ENCODE measurements around the gene BCAS3.

BCAS3 gene

DNA sequence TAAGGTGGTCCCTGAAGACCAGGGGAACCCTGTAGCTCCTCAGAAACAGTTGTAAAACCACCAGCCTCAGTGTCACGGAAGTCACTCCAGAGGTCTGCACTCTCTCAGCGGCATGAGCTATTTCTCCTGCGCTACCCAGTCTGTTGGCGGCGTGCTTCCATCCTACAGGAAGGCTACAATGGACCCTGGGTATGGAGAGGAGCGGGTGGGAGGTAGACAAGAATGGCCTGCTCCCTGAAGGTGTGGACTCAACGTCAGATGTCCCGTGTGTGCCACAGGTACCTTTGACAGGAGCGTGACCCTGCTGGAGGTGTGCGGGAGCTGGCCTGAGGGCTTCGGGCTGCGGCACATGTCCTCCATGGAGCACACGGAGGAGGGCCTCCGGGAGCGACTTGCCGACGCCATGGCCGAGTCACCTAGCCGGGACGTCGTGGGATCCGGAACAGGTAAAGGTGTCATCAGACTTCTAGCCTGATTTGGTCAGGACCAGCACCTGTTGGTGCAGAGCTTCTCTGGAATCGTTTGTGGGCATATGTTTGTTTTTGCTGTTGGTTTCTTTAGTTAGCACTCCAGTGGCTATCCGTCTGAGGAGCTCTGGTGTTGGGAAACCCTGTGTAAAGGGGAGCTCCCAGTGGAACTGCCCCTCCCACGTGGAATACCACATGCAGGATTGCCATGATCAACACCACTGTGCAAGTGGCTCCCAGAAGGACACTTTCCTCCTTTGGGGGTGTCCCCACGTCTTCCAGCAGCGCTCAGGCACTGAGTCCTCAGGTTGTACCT, 690.6 kb downstream of the BCAS3 start:
- no peak overlapping the region for H3K4me3 ChIP-seq
- H3K27ac ChIP-seq = no peak overlapping the region
- H3K36me3 ChIP-seq = no peaks in the 10 kb centered on the region
- H4K20me1 ChIP-seq = no peaks in the 10 kb centered on the region
- H3K4me2 ChIP-seq = no peak overlapping the region
- no peaks in the 10 kb centered on the region for H3K4me1 ChIP-seq
- H3K27me3 ChIP-seq = no peaks in the 10 kb centered on the region
- no peak for TF ChIP-seq Cebpa-rat (IDR thresholded peaks at IDR 0.05)
- no peaks in the 10 kb centered on the region for H3K9me3 ChIP-seq
- no peak overlapping the region for H3K9ac ChIP-seq

DNA sequence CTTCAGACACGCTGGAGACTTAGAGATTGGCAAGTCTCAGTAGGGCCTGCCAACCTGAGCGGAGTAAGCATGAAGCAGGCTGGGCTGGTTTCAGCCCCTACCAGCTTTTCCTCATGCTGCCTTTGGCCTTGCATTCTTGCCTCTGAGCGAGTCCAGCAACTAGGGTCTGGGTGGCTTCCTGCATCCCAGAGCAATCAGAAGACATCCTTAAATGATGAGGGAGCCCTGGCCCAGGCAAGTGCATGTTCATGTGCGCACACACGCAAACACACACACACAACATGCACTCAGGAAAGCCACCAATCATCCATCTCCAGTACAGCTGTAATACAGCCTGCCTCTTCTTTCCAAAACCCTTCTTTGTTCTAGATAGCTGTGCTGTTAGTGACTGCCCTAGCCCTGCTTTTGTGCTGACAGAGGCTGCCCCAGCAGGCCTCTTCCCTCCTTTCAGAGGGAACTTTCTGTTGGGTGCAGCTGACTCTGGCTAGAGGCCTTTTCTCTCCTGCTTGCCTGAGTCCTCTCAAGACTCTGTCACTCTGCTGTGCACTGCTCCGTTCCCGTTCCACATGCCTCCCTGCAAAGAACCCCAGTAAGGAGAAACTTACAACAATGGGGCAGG, 691.3 kb downstream of the BCAS3 start:
- H4K20me1 ChIP-seq = no peaks in the 10 kb centered on the region
- H3K4me3 ChIP-seq = no peak overlapping the region
- no peak for TF ChIP-seq Cebpa-rat (IDR thresholded peaks at IDR 0.05)
- H3K9ac ChIP-seq = no peak overlapping the region
- H3K36me3 ChIP-seq = no peaks in the 10 kb centered on the region
- H3K27me3 ChIP-seq = no peaks in the 10 kb centered on the region
- no peaks in the 10 kb centered on the region for H3K9me3 ChIP-seq
- H3K4me1 ChIP-seq = peaks cover 3% of the 10 kb centered on the region
- H3K27ac ChIP-seq = no peak overlapping the region
- no peak overlapping the region for H3K4me2 ChIP-seq

DNA sequence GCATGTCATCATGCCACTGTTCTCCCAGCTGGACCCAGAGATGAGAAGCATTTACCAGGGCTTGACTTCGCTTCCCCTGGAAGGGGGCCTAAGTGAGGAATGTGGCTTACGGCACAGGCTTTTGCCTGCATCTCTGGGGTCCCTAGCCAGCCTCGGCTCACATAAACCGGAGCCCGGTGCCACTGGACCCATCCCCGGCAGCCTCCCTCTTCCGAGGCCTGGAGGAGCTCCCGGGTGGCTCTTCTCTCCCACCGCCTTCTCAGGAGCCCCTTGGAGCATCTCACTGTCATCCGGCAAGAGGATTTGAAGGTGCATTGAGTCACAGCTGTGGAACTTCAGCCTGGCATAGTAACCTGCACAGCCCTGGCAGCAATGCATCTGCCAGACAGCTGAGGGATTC, 692.1 kb downstream of the BCAS3 start:
- no peaks in the 10 kb centered on the region for H4K20me1 ChIP-seq
- H3K27ac ChIP-seq = no peak overlapping the region
- H3K27me3 ChIP-seq = no peaks in the 10 kb centered on the region
- TF ChIP-seq Cebpa-rat (IDR thresholded peaks at IDR 0.05) = no peak
- H3K36me3 ChIP-seq = no peaks in the 10 kb centered on the region
- peaks cover 9% of the 10 kb centered on the region for H3K4me1 ChIP-seq
- H3K4me3 ChIP-seq = no peak overlapping the region
- H3K9ac ChIP-seq = no peak overlapping the region
- no peaks in the 10 kb centered on the region for H3K9me3 ChIP-seq
- H3K4me2 ChIP-seq = no peak overlapping the region

DNA sequence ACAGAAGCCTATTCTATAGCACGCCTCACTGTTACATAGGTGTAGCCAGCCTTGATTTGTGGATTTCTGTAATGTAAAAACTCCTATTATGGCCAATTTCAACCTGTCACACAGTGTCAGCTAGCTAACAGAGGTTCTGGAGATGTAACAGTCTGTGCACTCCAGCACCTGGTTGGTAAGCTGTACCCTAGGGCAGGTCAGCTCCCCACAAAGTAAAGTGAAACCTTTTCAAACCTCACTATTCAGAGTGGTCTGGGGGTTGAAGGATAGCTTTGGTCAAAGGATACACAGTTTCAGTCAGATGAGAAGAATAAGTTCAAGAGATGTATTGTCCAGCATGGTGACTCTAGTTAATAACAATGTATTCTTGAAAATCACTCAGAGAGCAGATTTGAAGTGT, 693.5 kb downstream of the BCAS3 start:
- TF ChIP-seq Cebpa-rat (IDR thresholded peaks at IDR 0.05) = no peak
- no peak overlapping the region for H3K27ac ChIP-seq
- no peak overlapping the region for H3K4me2 ChIP-seq
- H3K9me3 ChIP-seq = no peaks in the 10 kb centered on the region
- H3K4me1 ChIP-seq = peaks cover 9% of the 10 kb centered on the region
- no peaks in the 10 kb centered on the region for H4K20me1 ChIP-seq
- no peaks in the 10 kb centered on the region for H3K27me3 ChIP-seq
- no peak overlapping the region for H3K9ac ChIP-seq
- H3K36me3 ChIP-seq = no peaks in the 10 kb centered on the region
- H3K4me3 ChIP-seq = no peak overlapping the region

DNA sequence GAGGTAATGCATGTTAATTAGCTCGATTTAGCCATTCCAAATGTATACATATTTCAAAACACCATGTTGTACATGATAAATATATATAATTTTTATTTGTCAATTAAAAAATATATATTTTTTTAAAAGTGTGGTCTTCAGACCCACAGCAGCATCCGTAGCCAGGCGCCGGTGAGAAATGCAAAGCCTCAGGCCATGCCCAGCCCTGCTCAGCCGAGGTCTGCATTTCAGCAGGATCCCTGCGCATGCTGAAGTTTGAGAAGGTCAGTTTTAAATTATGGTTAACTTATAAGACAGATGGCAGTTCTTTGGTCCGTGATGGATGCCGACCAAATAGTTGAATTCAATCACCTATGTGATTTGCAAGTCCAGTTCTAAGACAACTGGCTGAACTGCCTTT, 694.0 kb downstream of the BCAS3 start:
- no peak overlapping the region for H3K27ac ChIP-seq
- no peak for TF ChIP-seq Cebpa-rat (IDR thresholded peaks at IDR 0.05)
- H4K20me1 ChIP-seq = no peaks in the 10 kb centered on the region
- H3K9ac ChIP-seq = no peak overlapping the region
- H3K9me3 ChIP-seq = no peaks in the 10 kb centered on the region
- H3K4me3 ChIP-seq = no peak overlapping the region
- no peak overlapping the region for H3K4me2 ChIP-seq
- H3K36me3 ChIP-seq = no peaks in the 10 kb centered on the region
- H3K27me3 ChIP-seq = no peaks in the 10 kb centered on the region
- peaks cover 9% of the 10 kb centered on the region for H3K4me1 ChIP-seq

DNA sequence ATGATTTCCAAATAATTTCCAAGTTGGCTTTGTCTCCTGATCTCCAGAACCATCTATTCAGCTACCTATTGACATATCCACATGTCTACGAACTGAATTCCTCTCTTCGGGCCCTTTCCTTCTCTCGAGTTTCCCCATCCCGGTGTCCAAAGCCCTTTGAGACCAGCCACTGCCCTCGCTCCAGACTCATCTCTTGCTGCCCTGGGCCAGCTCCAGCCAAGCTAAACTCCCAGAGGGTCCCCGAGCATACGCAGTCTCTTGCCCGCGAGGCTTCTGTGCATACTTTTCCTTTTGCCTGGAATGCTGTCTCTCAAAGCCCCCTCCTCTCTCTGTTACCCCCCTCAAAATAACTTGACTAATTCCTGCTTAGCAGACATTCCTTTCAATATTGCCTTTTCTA, 694.8 kb downstream of the BCAS3 start:
- H3K27me3 ChIP-seq = no peaks in the 10 kb centered on the region
- H3K4me2 ChIP-seq = no peak overlapping the region
- no peaks in the 10 kb centered on the region for H3K36me3 ChIP-seq
- no peak overlapping the region for H3K27ac ChIP-seq
- TF ChIP-seq Cebpa-rat (IDR thresholded peaks at IDR 0.05) = no peak
- no peak overlapping the region for H3K9ac ChIP-seq
- no peaks in the 10 kb centered on the region for H4K20me1 ChIP-seq
- H3K9me3 ChIP-seq = no peaks in the 10 kb centered on the region
- peaks cover 9% of the 10 kb centered on the region for H3K4me1 ChIP-seq
- no peak overlapping the region for H3K4me3 ChIP-seq

DNA sequence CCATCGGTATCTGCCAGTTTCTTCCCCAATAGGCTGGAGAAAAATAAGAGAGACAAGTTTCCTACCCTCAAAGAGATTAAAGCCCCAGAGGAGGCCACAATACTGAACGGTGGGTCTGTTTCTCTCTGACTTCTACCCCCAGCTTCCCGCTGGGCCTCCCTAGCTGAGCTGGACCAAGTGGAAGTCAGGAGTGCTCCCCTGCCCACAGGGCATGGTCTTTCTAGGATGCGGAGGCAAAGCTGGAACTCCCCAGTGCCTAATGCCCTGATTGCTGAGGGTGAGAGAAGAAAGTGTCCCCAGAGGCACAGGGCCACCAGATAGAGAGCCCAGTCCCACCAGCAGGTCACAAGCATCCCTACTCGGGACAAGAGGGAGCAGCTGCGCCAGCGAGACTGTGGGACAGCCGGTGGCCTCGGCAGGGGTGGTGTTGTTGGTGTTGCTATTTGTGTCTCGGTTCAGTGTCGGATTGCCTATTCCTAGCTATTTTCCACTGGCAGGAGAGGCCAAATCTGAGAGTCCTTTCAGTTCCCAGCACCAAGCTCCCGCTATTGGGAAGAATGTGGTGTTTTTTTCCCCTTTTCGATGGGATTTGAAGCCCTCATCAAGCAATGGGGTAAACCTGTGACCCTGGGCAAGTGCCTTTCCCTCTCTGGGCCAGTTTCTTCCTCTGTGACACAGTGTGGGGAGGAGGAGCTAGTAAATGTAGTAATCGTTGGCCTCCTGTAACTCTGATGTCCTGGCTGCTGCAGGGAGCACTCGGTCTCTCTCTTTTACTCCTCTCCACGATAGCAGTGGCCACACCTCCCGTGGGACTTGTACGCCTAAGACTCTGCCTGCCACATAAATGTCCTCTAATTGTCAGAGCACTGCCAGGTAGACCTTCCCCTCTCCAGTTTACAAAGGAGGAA, 699.5 kb downstream of the BCAS3 start:
- no peak overlapping the region for H3K27ac ChIP-seq
- H3K9ac ChIP-seq = no peak overlapping the region
- H4K20me1 ChIP-seq = no peaks in the 10 kb centered on the region
- H3K4me3 ChIP-seq = no peak overlapping the region
- H3K36me3 ChIP-seq = no peaks in the 10 kb centered on the region
- H3K27me3 ChIP-seq = no peaks in the 10 kb centered on the region
- no peak for TF ChIP-seq Cebpa-rat (IDR thresholded peaks at IDR 0.05)
- no peaks in the 10 kb centered on the region for H3K9me3 ChIP-seq
- no peak overlapping the region for H3K4me2 ChIP-seq
- peaks cover 9% of the 10 kb centered on the region for H3K4me1 ChIP-seq

DNA sequence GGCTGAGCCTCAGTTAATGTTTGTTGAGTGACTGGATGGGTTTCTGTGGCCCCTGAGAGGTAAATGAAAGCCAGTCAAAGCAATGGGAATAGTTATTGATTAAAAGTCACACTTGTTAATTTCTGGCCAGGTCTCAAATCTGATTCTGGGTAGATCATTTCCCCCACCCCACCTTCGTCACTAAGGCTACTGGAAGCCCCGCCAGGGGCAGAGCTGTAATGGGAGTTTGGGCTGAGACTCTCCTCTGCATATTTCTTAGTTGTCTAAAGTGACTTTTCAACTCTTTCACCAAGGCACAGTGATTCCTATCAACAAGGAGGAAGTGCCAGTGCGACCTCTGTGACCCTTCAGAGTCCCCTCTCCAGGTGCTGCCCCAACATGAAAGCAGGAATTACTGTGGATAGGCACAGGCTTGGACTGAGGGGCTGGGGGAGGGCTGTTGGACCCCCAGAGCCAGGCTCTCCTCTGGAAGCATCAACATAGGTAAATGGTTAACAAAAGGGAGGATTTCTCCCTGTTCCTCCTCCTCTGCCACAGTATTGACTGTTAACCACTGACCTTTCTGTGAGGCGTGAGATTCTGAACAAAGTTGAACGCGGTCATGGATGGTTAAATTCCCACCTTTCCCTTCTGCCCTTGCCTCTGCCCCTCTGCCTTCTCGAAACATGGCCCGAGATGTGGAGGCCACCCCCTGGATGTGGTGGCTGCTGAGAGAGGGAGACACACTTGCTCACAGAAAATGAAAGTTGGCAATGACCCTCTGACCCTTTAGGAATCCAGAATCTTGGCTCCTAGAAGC, 701.2 kb downstream of the BCAS3 start:
- Histone ChIP-seq H4K20me1 (no peaks in the 10 kb centered on the region), H3K36me3 (no peaks in the 10 kb centered on the region), H3K9ac (no peak overlapping the region), H3K4me2 (no peak overlapping the region), H3K4me3 (no peak overlapping the region), H3K27me3 (no peaks in the 10 kb centered on the region), H3K4me1 (peaks cover 7% of the 10 kb centered on the region), H3K9me3 (no peaks in the 10 kb centered on the region), H3K27ac (no peak overlapping the region)
- no peak for TF ChIP-seq Cebpa-rat (IDR thresholded peaks at IDR 0.05)

DNA sequence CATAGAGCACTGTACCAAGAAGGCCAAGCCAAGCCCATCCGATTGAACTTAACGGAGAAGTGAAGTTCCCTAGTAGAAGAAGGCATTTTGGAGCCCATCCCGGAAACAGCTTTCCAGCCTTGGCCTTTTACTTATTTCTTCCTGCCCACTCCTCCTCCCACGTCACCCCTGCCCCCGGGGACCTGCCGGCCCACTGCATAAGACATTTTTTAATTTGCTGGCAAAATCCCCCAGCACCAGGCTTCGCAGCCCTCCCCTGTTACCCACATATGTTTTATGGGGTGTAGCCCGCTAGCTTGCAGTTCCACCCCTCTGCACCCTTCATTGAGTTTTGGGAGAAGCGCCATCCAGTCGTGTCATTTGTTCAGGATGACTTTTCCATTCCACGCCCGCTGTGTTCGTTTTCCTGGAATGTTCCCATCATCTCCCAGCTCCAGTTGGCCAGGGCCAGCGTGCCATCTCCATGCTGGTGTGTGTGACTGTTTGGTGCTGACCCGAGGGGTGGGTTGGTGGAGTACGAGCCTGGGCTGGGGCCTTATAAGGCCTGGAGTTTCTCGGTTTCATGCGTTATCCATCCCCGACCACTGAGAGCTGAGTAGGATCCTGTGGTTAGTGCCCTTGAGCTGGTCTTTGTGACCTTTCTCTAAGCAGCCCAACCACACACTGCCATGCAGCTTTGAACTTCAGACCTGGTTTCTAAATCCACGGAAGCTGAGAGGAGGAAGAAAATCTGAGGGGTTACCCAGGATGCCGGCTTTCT, 702.0 kb downstream of the BCAS3 start:
- Histone ChIP-seq H3K4me2 (no peak overlapping the region), H3K4me1 (no peaks in the 10 kb centered on the region), H3K4me3 (no peak overlapping the region), H4K20me1 (no peaks in the 10 kb centered on the region), H3K27me3 (no peaks in the 10 kb centered on the region), H3K9me3 (no peaks in the 10 kb centered on the region), H3K27ac (no peak overlapping the region), H3K9ac (no peak overlapping the region), H3K36me3 (no peaks in the 10 kb centered on the region)
- no peak for TF ChIP-seq Cebpa-rat (IDR thresholded peaks at IDR 0.05)

Data from BLaER1 (cell line).